Parathyroid adenoma (tissue), 2 donors: Measurements from ENCODE around the gene STMP1.

Experiments
- H2AFZ ChIP-seq: fragments of 300-600 bp; sonication (generic); one replicate; pipeline ENCODE4 v1.7.0; 2017; ENCODE audit warnings: antibody characterized with exemption, mild to moderate bottlenecking
- H3K27ac ChIP-seq: fragments of 300-600 bp; sonication (generic); one replicate; pipeline ENCODE4 v1.7.0; 2017
- H3K27me3 ChIP-seq: fragments of 300-600 bp; sonication (generic); one replicate; pipeline ENCODE4 v1.7.0; 2017; ENCODE audit warnings: low read length; ENCODE audit not compliant: control insufficient read depth, insufficient read depth
- H3K36me3 ChIP-seq: fragments of 300-600 bp; sonication (generic); one replicate; pipeline ENCODE4 v1.7.0; 2017; ENCODE audit warnings: low read length; ENCODE audit not compliant: control insufficient read depth, insufficient read depth
- H3K4me1 ChIP-seq: fragments of 300-600 bp; sonication (generic); one replicate; pipeline ENCODE4 v1.7.0; 2017; ENCODE audit warnings: control low read depth
- H3K4me2 ChIP-seq: fragments of 300-600 bp; sonication (generic); one replicate; pipeline ENCODE4 v1.7.0; 2017; ENCODE audit warnings: low read length
- H3K4me3 ChIP-seq: fragments of 300-600 bp; sonication (generic); one replicate; pipeline ENCODE4 v1.7.0; 2017; ENCODE audit warnings: low read depth, low read length
- H3K79me2 ChIP-seq: fragments of 300-600 bp; sonication (generic); one replicate; pipeline ENCODE4 v1.7.0; 2017; ENCODE audit warnings: control low read depth
- H3K9ac ChIP-seq: fragments of 300-600 bp; sonication (generic); one replicate; pipeline ENCODE4 v1.7.0; 2017; ENCODE audit warnings: mild to moderate bottlenecking
- H3K9me3 ChIP-seq: fragments of 300-600 bp; sonication (generic); one replicate; pipeline ENCODE4 v1.7.0; 2017; ENCODE audit warnings: low read length; ENCODE audit not compliant: control insufficient read depth
- TF ChIP-seq, protein P1 (sequence below): fragments of 300-600 bp; sonication (generic); IDR thresholded peaks from one replicate; pipeline ENCODE4 v1.7.0; 2017; ENCODE audit warnings: antibody characterized with exemption, mild to moderate bottlenecking
- donor health status: primary hyperparathyroidism.

Gene STMP1

DNA sequence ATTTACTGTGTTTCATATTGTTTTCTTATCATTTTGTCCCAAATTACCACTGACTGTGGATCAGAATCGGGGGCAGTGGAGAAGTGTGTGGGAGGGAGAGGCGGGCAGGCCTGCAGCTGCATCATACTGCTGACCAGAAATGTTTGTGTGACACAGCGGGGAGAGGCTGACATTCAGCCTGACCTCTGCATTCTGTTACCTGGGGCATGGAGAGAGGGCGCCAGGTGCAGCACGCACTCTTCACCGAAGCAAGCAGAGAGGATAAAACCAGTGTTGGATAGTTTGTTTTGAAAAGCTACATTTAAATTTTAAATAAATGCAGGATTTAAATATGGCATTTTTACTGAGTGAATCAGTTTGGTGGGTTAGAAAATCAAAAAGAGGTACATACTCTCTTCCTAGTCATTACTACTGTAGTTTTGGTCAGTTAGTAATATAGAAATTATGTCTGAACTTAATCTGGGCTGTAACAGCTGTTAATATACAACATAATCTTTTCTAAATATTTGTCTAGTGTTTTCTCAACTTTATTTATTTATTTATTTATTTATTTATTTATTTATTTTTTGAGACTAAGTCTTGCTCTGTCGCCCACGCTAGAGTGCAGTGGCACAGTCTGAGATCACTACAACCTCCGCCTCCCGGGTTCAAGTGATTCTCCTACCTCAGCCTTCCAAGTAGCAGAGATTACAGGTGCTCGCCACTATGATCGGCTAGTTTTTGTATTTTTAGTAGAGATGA is 8.8 kb upstream of the STMP1 start:
- Histone ChIP-seq H3K27me3 (no peaks in the 10 kb centered on the region), H3K79me2 (no peaks in the 10 kb centered on the region), H3K9ac (no peak overlapping the region), H3K4me3 (no peak overlapping the region), H3K27ac (peak overlapping the region; percentile 3), H3K4me1 (peaks cover 5% of the 10 kb centered on the region), H3K9me3 (no peaks in the 10 kb centered on the region), H3K4me2 (no peak overlapping the region), H2AFZ (peak overlapping the region; percentile 65), H3K36me3 (no peaks in the 10 kb centered on the region)
- TF ChIP-seq, protein P1, sequence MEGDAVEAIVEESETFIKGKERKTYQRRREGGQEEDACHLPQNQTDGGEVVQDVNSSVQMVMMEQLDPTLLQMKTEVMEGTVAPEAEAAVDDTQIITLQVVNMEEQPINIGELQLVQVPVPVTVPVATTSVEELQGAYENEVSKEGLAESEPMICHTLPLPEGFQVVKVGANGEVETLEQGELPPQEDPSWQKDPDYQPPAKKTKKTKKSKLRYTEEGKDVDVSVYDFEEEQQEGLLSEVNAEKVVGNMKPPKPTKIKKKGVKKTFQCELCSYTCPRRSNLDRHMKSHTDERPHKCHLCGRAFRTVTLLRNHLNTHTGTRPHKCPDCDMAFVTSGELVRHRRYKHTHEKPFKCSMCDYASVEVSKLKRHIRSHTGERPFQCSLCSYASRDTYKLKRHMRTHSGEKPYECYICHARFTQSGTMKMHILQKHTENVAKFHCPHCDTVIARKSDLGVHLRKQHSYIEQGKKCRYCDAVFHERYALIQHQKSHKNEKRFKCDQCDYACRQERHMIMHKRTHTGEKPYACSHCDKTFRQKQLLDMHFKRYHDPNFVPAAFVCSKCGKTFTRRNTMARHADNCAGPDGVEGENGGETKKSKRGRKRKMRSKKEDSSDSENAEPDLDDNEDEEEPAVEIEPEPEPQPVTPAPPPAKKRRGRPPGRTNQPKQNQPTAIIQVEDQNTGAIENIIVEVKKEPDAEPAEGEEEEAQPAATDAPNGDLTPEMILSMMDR = no peak

DNA sequence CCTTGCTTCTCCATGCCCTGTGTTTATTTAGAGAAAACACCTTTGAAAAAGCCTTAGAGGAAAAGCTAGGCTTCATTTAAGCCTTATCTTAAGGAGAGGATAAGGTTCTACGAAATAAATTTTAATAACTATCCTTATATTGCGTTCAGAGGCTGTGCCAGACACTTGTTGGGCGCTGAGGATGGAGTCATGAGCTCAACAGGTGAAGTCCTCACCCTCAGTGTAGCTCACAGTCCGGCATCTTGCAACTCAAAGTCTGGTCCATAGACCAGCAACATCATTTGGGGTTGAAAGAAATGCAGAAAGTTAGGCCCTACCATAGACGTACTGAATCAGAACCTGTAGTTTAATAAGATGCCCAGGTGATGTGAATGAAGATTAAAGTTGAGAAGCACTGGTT is 3.8 kb upstream of the STMP1 start:
- Histone ChIP-seq H3K4me2 (no peak overlapping the region), H3K4me3 (no peak overlapping the region), H3K36me3 (no peaks in the 10 kb centered on the region), H3K79me2 (peaks cover 10% of the 10 kb centered on the region), H3K27me3 (no peaks in the 10 kb centered on the region), H3K4me1 (peaks cover under 1% of the 10 kb centered on the region), H3K9me3 (no peaks in the 10 kb centered on the region), H3K27ac (no peak overlapping the region), H2AFZ (no peak overlapping the region), H3K9ac (no peak overlapping the region)
- TF ChIP-seq, protein P1 = no peak

DNA sequence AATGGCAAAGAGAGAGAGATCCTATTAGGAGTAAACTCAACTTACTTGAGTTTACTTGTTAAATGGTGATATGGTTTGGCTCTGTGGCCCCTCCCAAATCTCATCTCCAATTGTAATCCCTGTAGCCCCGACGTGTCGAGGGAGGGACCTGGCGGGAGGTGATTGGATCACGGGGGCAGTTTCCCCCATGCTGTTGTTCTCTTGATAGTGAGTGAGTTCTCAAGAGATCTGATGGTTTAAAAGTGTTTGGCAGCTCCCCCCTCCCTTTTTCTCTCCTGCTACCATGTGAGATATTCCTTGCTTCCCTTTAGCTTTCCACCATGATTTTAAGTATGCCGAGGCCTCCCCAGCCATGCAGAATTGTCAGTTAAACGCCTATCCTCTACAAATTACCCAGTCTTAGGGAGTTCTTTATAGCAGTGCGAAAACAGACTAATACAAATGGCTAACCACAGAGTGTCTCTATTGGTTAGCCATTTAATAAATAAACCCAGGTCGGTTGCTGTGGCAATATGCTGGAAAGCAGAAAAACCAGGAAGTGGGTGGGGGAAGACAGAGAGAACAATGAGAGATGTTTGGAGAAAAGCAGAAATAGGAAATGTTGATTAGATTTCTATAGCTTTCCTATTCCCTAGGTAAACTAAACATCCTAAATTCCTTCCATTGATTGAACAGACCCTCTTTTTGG is 3.0 kb upstream of the STMP1 start:
- Histone ChIP-seq H3K4me2 (no peak overlapping the region), H3K27me3 (no peaks in the 10 kb centered on the region), H3K36me3 (no peaks in the 10 kb centered on the region), H3K27ac (no peak overlapping the region), H3K4me1 (peaks cover 5% of the 10 kb centered on the region), H2AFZ (no peak overlapping the region), H3K9me3 (no peaks in the 10 kb centered on the region), H3K4me3 (no peak overlapping the region), H3K79me2 (peaks cover 15% of the 10 kb centered on the region), H3K9ac (no peak overlapping the region)
- TF ChIP-seq, protein P1 = no peak

DNA sequence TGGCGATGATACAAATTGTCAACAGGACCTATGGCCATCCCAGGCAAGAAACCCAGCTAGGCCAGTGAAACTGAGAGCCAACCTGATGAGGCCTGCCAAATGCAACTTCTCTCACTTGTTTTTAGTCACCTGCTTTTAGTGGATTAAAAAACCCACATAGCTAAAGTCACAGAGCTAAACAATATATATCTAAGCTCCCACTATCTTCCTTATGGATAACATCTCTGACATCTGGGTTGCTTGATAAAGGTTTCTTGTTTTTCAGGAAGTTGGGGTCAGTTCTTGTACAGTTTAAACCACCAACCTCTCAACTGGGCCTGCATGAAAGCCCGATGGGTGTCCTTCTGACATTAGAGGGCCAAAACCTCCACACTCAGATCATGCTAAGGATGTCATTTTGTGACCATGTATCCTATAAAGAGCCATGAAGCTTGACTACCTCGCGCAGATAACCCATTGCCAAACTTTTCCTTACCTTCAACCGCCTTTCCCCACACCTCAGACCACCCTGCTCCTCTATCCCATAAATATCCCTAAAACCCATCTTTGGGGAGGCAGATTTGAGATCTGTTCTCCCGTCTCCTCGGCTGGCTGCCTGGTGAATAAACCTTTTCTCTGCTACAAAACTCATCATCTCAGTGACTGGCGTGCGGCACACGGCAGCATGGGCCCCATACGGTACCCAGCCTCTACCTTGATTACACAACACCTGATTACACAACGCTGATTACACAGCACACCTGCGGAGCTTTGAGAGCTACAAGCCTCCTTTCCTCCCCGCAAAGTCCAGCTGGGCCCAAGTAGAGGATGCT is 797 bp upstream of the STMP1 start:
- Histone ChIP-seq H3K9me3 (no peaks in the 10 kb centered on the region), H3K4me1 (peaks cover 5% of the 10 kb centered on the region), H3K9ac (no peak overlapping the region), H3K27ac (peak overlapping the region; percentile 72), H3K36me3 (no peaks in the 10 kb centered on the region), H3K27me3 (no peaks in the 10 kb centered on the region), H3K4me2 (peak overlapping the region; percentile 86), H3K4me3 (peak overlapping the region; percentile 88), H3K79me2 (peaks cover 34% of the 10 kb centered on the region), H2AFZ (peak overlapping the region; percentile 94)
- TF ChIP-seq, protein P1 = no peak
